Ishikawa (cell line): ENCODE measurements around the gene PKN2.

Experiments
- CEBPB ChIP-seq: IDR thresholded peaks from 2 replicates; pipeline ENCODE4 v1.6.1; 2012
- CREB1 ChIP-seq: IDR thresholded peaks from 2 replicates; pipeline ENCODE4 v1.6.1; 2012; ENCODE audit warnings: low read depth
- EGR1 ChIP-seq: IDR thresholded peaks from 2 replicates; pipeline ENCODE4 v1.6.1; 2012
- EP300 ChIP-seq: IDR thresholded peaks from 2 replicates; pipeline ENCODE4 v1.6.1; 2012; ENCODE audit warnings: borderline replicate concordance
- FOXM1 ChIP-seq: IDR thresholded peaks from 2 replicates; pipeline ENCODE4 v1.6.1; 2012; ENCODE audit warnings: low read depth, borderline replicate concordance
- NFIC ChIP-seq: IDR thresholded peaks from 2 replicates; pipeline ENCODE4 v1.6.1; 2012
- RAD21 ChIP-seq: IDR thresholded peaks from 2 replicates; pipeline ENCODE4 v1.6.1; 2012; ENCODE audit warnings: low read depth
- TAF1 ChIP-seq: IDR thresholded peaks from 2 replicates; pipeline ENCODE4 v1.6.1; 2012; ENCODE audit warnings: low read depth, mild to moderate bottlenecking
- TCF12 ChIP-seq: IDR thresholded peaks from 2 replicates; pipeline ENCODE4 v1.6.1; 2012; ENCODE audit warnings: low read depth
- TEAD4 ChIP-seq: IDR thresholded peaks from 2 replicates; pipeline ENCODE4 v1.6.1; 2012
- YY1 ChIP-seq: IDR thresholded peaks from 2 replicates; pipeline ENCODE4 v1.6.1; 2012; ENCODE audit warnings: low read depth
- ZBTB7A ChIP-seq: IDR thresholded peaks from 2 replicates; pipeline ENCODE4 v1.6.1; 2012; ENCODE audit warnings: low read depth
- TF ChIP-seq, protein P1 (sequence below): IDR thresholded peaks from 2 replicates; pipeline ENCODE4 v1.6.1; 2012
- TF ChIP-seq, protein P2 (sequence below): IDR thresholded peaks from 2 replicates; pipeline ENCODE4 v1.6.1; 2012
- TF ChIP-seq, protein P3 (sequence below): IDR thresholded peaks from 2 replicates; pipeline ENCODE4 v1.6.1; 2012; ENCODE audit warnings: low read depth, mild to moderate bottlenecking

Gene PKN2

DNA sequence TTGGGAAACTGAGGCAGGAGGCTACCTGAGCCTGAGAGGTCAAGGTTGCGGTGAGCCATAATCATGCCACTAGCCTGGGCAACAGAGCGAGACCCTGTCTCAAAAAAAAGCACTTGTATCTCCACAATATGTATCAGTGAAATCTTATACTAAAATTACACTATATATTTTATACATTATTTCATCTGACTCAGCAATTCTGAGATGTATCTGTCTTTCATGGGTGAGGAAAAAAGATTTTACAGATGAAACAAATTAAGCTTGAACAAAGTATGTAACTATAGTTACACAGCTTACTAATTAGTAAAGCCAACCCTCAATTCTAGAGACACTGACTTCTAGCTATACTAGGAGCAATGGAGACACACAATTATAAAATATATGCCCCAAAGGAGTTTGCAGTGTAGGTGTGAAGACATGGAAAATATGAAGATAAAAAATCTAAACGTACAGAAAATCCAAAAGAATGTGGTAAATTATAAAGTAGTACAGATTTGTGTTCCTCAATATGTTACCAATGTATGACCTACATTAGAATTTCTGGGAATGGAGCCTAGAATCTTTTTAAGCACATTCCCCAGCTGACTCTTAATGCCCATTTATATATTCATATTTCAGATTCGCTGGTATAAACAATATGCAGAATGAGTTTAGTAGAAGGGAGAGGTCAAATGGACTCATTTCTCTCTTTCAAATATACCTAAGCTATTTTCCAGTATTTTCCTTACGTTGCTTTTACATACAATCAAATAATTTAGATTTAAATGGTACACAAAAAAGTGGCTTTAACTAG lies 192.7 kb downstream of the PKN2 start:
- no peak for TF ChIP-seq CEBPB
- TF ChIP-seq, protein P1, sequence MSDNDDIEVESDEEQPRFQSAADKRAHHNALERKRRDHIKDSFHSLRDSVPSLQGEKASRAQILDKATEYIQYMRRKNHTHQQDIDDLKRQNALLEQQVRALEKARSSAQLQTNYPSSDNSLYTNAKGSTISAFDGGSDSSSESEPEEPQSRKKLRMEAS: no peak
- no peak for TF ChIP-seq ZBTB7A
- TF ChIP-seq RAD21: no peak
- TF ChIP-seq, protein P2, sequence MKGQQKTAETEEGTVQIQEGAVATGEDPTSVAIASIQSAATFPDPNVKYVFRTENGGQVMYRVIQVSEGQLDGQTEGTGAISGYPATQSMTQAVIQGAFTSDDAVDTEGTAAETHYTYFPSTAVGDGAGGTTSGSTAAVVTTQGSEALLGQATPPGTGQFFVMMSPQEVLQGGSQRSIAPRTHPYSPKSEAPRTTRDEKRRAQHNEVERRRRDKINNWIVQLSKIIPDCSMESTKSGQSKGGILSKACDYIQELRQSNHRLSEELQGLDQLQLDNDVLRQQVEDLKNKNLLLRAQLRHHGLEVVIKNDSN: no peak
- no peak for TF ChIP-seq NFIC
- no peak for TF ChIP-seq CREB1
- no peak for TF ChIP-seq TCF12
- TF ChIP-seq, protein P3, sequence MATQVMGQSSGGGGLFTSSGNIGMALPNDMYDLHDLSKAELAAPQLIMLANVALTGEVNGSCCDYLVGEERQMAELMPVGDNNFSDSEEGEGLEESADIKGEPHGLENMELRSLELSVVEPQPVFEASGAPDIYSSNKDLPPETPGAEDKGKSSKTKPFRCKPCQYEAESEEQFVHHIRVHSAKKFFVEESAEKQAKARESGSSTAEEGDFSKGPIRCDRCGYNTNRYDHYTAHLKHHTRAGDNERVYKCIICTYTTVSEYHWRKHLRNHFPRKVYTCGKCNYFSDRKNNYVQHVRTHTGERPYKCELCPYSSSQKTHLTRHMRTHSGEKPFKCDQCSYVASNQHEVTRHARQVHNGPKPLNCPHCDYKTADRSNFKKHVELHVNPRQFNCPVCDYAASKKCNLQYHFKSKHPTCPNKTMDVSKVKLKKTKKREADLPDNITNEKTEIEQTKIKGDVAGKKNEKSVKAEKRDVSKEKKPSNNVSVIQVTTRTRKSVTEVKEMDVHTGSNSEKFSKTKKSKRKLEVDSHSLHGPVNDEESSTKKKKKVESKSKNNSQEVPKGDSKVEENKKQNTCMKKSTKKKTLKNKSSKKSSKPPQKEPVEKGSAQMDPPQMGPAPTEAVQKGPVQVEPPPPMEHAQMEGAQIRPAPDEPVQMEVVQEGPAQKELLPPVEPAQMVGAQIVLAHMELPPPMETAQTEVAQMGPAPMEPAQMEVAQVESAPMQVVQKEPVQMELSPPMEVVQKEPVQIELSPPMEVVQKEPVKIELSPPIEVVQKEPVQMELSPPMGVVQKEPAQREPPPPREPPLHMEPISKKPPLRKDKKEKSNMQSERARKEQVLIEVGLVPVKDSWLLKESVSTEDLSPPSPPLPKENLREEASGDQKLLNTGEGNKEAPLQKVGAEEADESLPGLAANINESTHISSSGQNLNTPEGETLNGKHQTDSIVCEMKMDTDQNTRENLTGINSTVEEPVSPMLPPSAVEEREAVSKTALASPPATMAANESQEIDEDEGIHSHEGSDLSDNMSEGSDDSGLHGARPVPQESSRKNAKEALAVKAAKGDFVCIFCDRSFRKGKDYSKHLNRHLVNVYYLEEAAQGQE: no peak
- TF ChIP-seq TEAD4: no peak
- TF ChIP-seq YY1: no peak
- TF ChIP-seq TAF1: no peak
- no peak for TF ChIP-seq EGR1
- no peak for TF ChIP-seq EP300
- no peak for TF ChIP-seq FOXM1

DNA sequence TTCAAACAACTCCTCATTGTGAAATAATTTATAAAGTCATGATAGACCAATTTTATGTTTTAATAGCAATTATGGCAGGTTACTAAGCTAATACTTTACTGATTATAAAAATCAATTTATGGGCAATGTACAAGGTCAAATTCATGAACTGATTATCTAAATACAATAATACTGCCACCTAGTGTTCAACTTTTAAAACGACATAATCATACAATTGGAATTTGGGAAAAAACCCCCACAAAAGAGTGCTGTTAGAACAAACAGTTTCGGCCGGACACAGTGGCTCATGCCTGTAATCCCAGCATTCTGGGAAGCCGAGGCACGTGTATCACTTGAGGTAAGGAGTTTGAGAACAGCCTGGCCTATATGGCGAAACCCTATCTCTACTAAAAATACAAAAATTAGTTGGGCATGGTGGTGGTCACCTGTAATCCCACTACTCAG lies 193.3 kb downstream of the PKN2 start:
- TF ChIP-seq RAD21: peak; percentile 46; the same call in 1 of the 2 replicates
- TF ChIP-seq, protein P2: no peak

DNA sequence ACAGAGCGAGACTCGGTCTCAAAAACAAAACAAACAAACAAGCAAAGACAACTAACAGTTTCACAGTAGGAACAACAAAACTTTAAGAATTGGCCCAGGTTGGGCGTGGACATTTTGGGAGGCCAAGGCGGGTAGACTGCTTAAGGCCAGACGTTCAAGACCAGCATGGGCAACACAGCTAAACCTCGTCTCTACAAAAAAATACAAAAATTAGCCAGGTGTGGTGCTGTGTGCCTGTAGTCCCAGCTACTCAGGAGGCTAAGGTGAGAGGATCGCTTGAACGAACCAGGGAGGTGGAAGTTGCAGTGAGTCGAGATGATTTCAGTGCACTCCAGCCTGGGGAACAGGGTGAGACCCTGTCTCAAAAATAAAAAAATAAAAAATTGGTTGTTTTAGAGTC lies 193.8 kb downstream of the PKN2 start:
- no peak for TF ChIP-seq FOXM1
- no peak for TF ChIP-seq EGR1
- TF ChIP-seq CREB1: no peak
- no peak for TF ChIP-seq TEAD4
- no peak for TF ChIP-seq TAF1
- TF ChIP-seq ZBTB7A: no peak
- no peak for TF ChIP-seq CEBPB
- TF ChIP-seq RAD21: no peak
- TF ChIP-seq TCF12: no peak
- TF ChIP-seq YY1: no peak
- TF ChIP-seq, protein P3: no peak
- TF ChIP-seq NFIC: no peak
- TF ChIP-seq, protein P2: no peak

DNA sequence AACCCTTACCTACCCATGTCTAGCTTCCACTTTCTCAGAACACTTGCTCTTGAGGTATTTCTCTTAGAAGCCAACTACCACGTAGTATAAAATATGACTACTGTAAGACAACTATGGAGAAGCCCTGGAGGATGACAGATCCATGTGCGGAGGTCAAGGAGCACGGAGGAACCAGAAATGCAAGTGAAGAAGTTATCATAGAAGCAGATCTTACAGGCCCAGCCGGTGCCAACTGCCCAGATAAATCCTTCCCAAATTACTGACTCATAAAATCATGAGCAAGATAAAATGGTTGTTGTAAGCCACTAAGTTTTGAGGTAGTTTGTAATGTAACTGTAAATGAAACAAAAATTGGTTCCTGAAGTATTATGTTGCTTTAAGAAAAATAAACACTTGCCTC lies 194.7 kb downstream of the PKN2 start:
- TF ChIP-seq, protein P3: no peak
- TF ChIP-seq YY1: no peak
- no peak for TF ChIP-seq EP300
- no peak for TF ChIP-seq ZBTB7A
- TF ChIP-seq, protein P2: no peak
- no peak for TF ChIP-seq CREB1
- no peak for TF ChIP-seq TEAD4
